ENCODE data around the gene MRPS26.

DNA sequence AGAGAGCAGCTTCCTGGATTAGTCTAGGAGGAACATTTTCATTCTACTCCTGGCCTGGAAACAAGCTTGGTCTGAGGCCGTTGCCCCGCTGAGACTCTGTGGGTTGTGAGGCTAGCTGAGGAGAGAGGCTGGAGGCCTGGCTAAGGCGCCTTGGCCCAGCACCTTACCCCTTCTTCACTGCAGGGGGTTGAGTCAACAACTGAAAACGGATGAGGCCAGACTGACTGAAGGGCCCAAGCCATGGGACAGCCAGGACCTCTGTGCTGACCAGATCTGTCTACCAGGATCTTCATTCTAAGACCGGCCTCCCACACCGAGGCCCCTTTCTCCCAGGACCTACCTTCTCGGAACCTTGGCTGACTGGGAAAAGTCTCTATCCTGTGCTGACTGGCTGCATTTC lies 42.2 kb downstream of the MRPS26 start:
- TF ChIP-seq, protein P1, sequence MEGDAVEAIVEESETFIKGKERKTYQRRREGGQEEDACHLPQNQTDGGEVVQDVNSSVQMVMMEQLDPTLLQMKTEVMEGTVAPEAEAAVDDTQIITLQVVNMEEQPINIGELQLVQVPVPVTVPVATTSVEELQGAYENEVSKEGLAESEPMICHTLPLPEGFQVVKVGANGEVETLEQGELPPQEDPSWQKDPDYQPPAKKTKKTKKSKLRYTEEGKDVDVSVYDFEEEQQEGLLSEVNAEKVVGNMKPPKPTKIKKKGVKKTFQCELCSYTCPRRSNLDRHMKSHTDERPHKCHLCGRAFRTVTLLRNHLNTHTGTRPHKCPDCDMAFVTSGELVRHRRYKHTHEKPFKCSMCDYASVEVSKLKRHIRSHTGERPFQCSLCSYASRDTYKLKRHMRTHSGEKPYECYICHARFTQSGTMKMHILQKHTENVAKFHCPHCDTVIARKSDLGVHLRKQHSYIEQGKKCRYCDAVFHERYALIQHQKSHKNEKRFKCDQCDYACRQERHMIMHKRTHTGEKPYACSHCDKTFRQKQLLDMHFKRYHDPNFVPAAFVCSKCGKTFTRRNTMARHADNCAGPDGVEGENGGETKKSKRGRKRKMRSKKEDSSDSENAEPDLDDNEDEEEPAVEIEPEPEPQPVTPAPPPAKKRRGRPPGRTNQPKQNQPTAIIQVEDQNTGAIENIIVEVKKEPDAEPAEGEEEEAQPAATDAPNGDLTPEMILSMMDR (optimal IDR thresholded peaks at IDR 0.05 in 1 of 3, IDR thresholded peaks at IDR 0.05 in 1 of 3, conservative IDR thresholded peaks at IDR 0.05 in 1 of 3; ENCODE audit: extremely low read depth in 1 of 3, insufficient read depth in 2 of 3, low read length in 3 of 3) = no peak
- TF ChIP-seq EZH2 (IDR thresholded peaks at IDR 0.05; ENCODE audit: low read length) = no peak

Measured in keratinocyte (primary cell).